AG04450 (cell line): ENCODE measurements around the gene OSBPL6. TPM values are rescaled to one million over a fixed set of nuclear protein-coding genes. Genes with fewer than 3 reads are reported as not detected.

ENCODE experiments used
- CTCF ChIA-PET: fragments of 300-600, 350-600 bp; formaldehyde crosslinking; extraction: SDS; loops from one replicate; lab custom pipeline; 2022; ENCODE audit warnings: antibody characterized with exemption, inconsistent platforms; lab: Charles Lee
- POLR2A ChIA-PET: fragments of 350-600 bp; formaldehyde crosslinking; extraction: SDS; loops from one replicate; lab custom pipeline; 2021; ENCODE audit warnings: antibody characterized with exemption, inconsistent platforms; lab: Yijun Ruan, JAX
- DNase-seq: peaks from one replicate; pipeline ENCODE4 v3.0.0-alpha.2; 2011; ENCODE audit warnings: low read depth, low spot score
- H3K27ac ChIP-seq: one replicate; pipeline ENCODE4 v1.5.1; 2012; ENCODE audit warnings: low read depth, low read length, control low read depth
- H3K27me3 ChIP-seq: one replicate; pipeline ENCODE4 v1.6.0; 2012; ENCODE audit warnings: low read length; ENCODE audit not compliant: control insufficient read depth, insufficient read depth
- H3K4me3 ChIP-seq: 2 replicates; pipeline ENCODE4 v1.5.1; 2011; ENCODE audit warnings: mild to moderate bottlenecking, low read depth, low read length, control low read depth
- H3K9me3 ChIP-seq: 2 replicates; pipeline ENCODE4 v1.5.1; 2012; ENCODE audit warnings: low read length; ENCODE audit not compliant: control insufficient read depth, insufficient read depth
- CTCF ChIP-seq: IDR thresholded peaks from 2 replicates; pipeline ENCODE4 v1.5.1; 2011; ENCODE audit warnings: low read depth, low read length, control low read depth, inconsistent platforms
- polyA plus RNA-seq: library from polyadenylated mRNA; depleted of rRNA; stranded (reverse); fragments of >200 nt; gene quantifications from 2 replicates; pipeline ENCODE4 v1.2.3, GENCODE V29; 2011

The OSBPL6 gene
- polyA plus RNA-seq, 1 experiment, result 5.0 TPM

- Histone ChIP-seq H3K27ac (no peak overlapping the region), H3K27me3 (no peaks in the 10 kb centered on the region), H3K4me3 (no peak overlapping the region), H3K9me3 (no peaks in the 10 kb centered on the region)
- no peak for TF ChIP-seq CTCF
- no peak for DNase-seq
- ChIA-PET CTCF (interaction anchor here (1.2 kb wide), 1 partner anchor 12 kb away, joined by 8 read pairs; no protein-coding TSS in a partner anchor), POLR2A (no interaction called here)
Observed at GRCh38 chr2:178221556-178221955, 27.2 kb downstream of the OSBPL6 start.

GRCh38 chr2:178223806-178224205 lies 29.5 kb downstream of the OSBPL6 start:
- DNase-seq, result no peak
- POLR2A ChIA-PET, result no interaction called here
- CTCF ChIA-PET, result no interaction called here
- Histone ChIP-seq H3K9me3 (no peaks in the 10 kb centered on the region), H3K4me3 (no peak overlapping the region), H3K27me3 (no peaks in the 10 kb centered on the region), H3K27ac (no peak overlapping the region)
- no peak for TF ChIP-seq CTCF

- DNase-seq, result no peak
- H3K27me3 ChIP-seq, result no peaks in the 10 kb centered on the region
- CTCF ChIA-PET, result interaction anchor here (0.6 kb wide), 1 partner anchor 46 kb away, joined by 3 read pairs; no protein-coding TSS in a partner anchor
- no peak for TF ChIP-seq CTCF
- no peak overlapping the region for H3K4me3 ChIP-seq
- H3K27ac ChIP-seq, result no peak overlapping the region
- no peaks in the 10 kb centered on the region for H3K9me3 ChIP-seq
- POLR2A ChIA-PET, result interaction anchor here (0.8 kb wide), 1 partner anchor 147 kb away, joined by 5 read pairs; no protein-coding TSS in a partner anchor
Observed at GRCh38 chr2:178225006-178225805, 30.9 kb downstream of the OSBPL6 start.

- ChIA-PET POLR2A (no interaction called here), CTCF (no interaction called here)
- Histone ChIP-seq H3K27me3 (no peaks in the 10 kb centered on the region), H3K27ac (no peak overlapping the region), H3K4me3 (no peak overlapping the region), H3K9me3 (no peaks in the 10 kb centered on the region)
- DNase-seq, result no peak
- no peak for TF ChIP-seq CTCF
Observed at GRCh38 chr2:178227187-178227586, 32.9 kb downstream of the OSBPL6 start.

- Histone ChIP-seq H3K27me3 (no peaks in the 10 kb centered on the region), H3K4me3 (no peak overlapping the region), H3K9me3 (no peaks in the 10 kb centered on the region), H3K27ac (no peak overlapping the region)
- POLR2A ChIA-PET, result no interaction called here
- no peak for TF ChIP-seq CTCF
- CTCF ChIA-PET, result no interaction called here
- DNase-seq, result no peak
Observed at GRCh38 chr2:178229927-178230326, 35.6 kb downstream of the OSBPL6 start.
